ENCODE data around the gene PLEKHH3. TPM values are rescaled to one million over a fixed set of nuclear protein-coding genes. Genes with fewer than 3 reads are reported as not detected.

Gene PLEKHH3
- total RNA-seq, 1 experiment from 2014 or later = 32.2 TPM

- TF ChIP-seq TCF7L2 (IDR thresholded peaks at IDR 0.05; ENCODE audit: low read depth, low read length) = no peak
- TF ChIP-seq, protein P1, sequence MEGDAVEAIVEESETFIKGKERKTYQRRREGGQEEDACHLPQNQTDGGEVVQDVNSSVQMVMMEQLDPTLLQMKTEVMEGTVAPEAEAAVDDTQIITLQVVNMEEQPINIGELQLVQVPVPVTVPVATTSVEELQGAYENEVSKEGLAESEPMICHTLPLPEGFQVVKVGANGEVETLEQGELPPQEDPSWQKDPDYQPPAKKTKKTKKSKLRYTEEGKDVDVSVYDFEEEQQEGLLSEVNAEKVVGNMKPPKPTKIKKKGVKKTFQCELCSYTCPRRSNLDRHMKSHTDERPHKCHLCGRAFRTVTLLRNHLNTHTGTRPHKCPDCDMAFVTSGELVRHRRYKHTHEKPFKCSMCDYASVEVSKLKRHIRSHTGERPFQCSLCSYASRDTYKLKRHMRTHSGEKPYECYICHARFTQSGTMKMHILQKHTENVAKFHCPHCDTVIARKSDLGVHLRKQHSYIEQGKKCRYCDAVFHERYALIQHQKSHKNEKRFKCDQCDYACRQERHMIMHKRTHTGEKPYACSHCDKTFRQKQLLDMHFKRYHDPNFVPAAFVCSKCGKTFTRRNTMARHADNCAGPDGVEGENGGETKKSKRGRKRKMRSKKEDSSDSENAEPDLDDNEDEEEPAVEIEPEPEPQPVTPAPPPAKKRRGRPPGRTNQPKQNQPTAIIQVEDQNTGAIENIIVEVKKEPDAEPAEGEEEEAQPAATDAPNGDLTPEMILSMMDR (IDR thresholded peaks at IDR 0.05) = no peak
- no peak for TF ChIP-seq SIN3A (IDR thresholded peaks at IDR 0.05; ENCODE audit: borderline replicate concordance, insufficient read depth, low read depth, low read length)
- TF ChIP-seq POLR2AphosphoS5 (IDR thresholded peaks at IDR 0.05; ENCODE audit: low read depth, low read length) = no peak
- TF ChIP-seq REST (IDR thresholded peaks at IDR 0.05; ENCODE audit: insufficient read depth in 1 of 2, low read depth in 2 of 2, low read length in 1 of 2) = no peak
- in situ Hi-C loops (cut with HindIII; ENCODE audit: low pct_unique_long_range_greater_than_20kb, low sequenced_read_pairs) = no loop called here
- no peaks in the 10 kb centered on the region for H3K27me3 ChIP-seq (ENCODE audit: control insufficient read depth, insufficient read depth, low read length)
- CTCF ChIA-PET = no interaction called here
- POLR2A ChIA-PET = no interaction called here
- no peak overlapping the region for H3K4me3 ChIP-seq (ENCODE audit: low read depth in 2 of 2, low read length in 2 of 2)
- no peak overlapping the region for H3K27ac ChIP-seq (ENCODE audit: low read length)
- no peak for ATAC-seq
- H3K9me3 ChIP-seq (ENCODE audit: control insufficient read depth, insufficient read depth, low read depth, low read length) = no peaks in the 10 kb centered on the region
- intact Hi-C loops (cut with micrococcal nuclease; ENCODE audit: unreplicated experiment) = no loop called here
- no peaks in the 10 kb centered on the region for H3K36me3 ChIP-seq (ENCODE audit: control insufficient read depth, insufficient read depth, low read length)
- H3K4me1 ChIP-seq (ENCODE audit: control insufficient read depth, insufficient read depth, low read length) = no peaks in the 10 kb centered on the region
- no peak for DNase-seq (ENCODE audit: low read depth, low spot score)
- BruUV-seq (replicated peaks) = no TSS peak
Measured at GRCh38 chr17:42642336-42642735, 34.5 kb downstream of the PLEKHH3 start.

- no TSS peak for BruUV-seq (replicated peaks)
- no peak overlapping the region for H3K27ac ChIP-seq (ENCODE audit: low read length)
- DNase-seq (ENCODE audit: low read depth, low spot score) (no peak), ATAC-seq (no peak)
- intact Hi-C loops (cut with micrococcal nuclease; ENCODE audit: unreplicated experiment) (no loop called here), in situ Hi-C loops (cut with HindIII; ENCODE audit: low pct_unique_long_range_greater_than_20kb, low sequenced_read_pairs) (no loop called here)
- no peaks in the 10 kb centered on the region for H3K36me3 ChIP-seq (ENCODE audit: control insufficient read depth, insufficient read depth, low read length)
- no peak overlapping the region for H3K4me3 ChIP-seq (ENCODE audit: low read depth in 2 of 2, low read length in 2 of 2)
- H3K9me3 ChIP-seq (ENCODE audit: control insufficient read depth, insufficient read depth, low read depth, low read length) = no peaks in the 10 kb centered on the region
- no peak for TF ChIP-seq REST (IDR thresholded peaks at IDR 0.05; ENCODE audit: insufficient read depth in 1 of 2, low read depth in 2 of 2, low read length in 1 of 2)
- no peak for TF ChIP-seq POLR2AphosphoS5 (IDR thresholded peaks at IDR 0.05; ENCODE audit: low read depth, low read length)
- TF ChIP-seq, protein P1 (IDR thresholded peaks at IDR 0.05) = no peak
- TF ChIP-seq SIN3A (IDR thresholded peaks at IDR 0.05; ENCODE audit: borderline replicate concordance, insufficient read depth, low read depth, low read length) = no peak
- no peak for TF ChIP-seq TCF7L2 (IDR thresholded peaks at IDR 0.05; ENCODE audit: low read depth, low read length)
- CTCF ChIA-PET = no interaction called here
- no peaks in the 10 kb centered on the region for H3K4me1 ChIP-seq (ENCODE audit: control insufficient read depth, insufficient read depth, low read length)
- no peaks in the 10 kb centered on the region for H3K27me3 ChIP-seq (ENCODE audit: control insufficient read depth, insufficient read depth, low read length)
- POLR2A ChIA-PET = no interaction called here
Measured at GRCh38 chr17:42640121-42640520, 36.7 kb downstream of the PLEKHH3 start.
